HFFc6 (cell line): ENCODE measurements around the gene MREG. TPM values are rescaled to one million over a fixed set of nuclear protein-coding genes. Genes with fewer than 3 reads are reported as not detected.

Source experiments
- DNase-seq: peaks from one replicate; pipeline ENCODE4 v3.0.0-alpha.2; 2018
- H3K27ac Mint-ChIP-seq: 2 replicates; pipeline ENCODE4 v1.8.0; 2020; ENCODE audit warnings: mild to moderate bottlenecking, mixed read lengths
- H3K27me3 Mint-ChIP-seq: 2 replicates; pipeline ENCODE4 v1.8.0; 2021; ENCODE audit warnings: mild to moderate bottlenecking, moderate library complexity, mixed read lengths; ENCODE audit not compliant: insufficient read depth
- H3K36me3 Mint-ChIP-seq: 2 replicates; pipeline ENCODE4 v1.8.0; 2021; ENCODE audit warnings: low read depth, mixed read lengths
- H3K4me1 Mint-ChIP-seq: 2 replicates; pipeline ENCODE4 v1.8.0; 2020; ENCODE audit warnings: low read depth, mixed read lengths
- H3K4me3 Mint-ChIP-seq: 2 replicates; pipeline ENCODE4 v1.8.0; 2020; ENCODE audit warnings: mild to moderate bottlenecking, moderate library complexity, mixed read lengths
- H3K9me3 Mint-ChIP-seq: 2 replicates; pipeline ENCODE4 v1.8.0; 2020; ENCODE audit warnings: mild to moderate bottlenecking, mixed read lengths
- CTCF ChIP-seq: fragments of 200-600 bp; sonication (generic); IDR thresholded peaks from 2 replicates; pipeline ENCODE4 v1.5.0; 2021; ENCODE audit warnings: antibody characterized with exemption, mild to moderate bottlenecking
- total RNA-seq, 6 experiments: library from RNA; stranded (reverse); fragmentation: NEBNext Ultra II Directional; extraction: Animal tissue kit (Norgen Biotek cat#: 25700); gene quantifications; 2 replicates in 1 of 6; 3 replicates in 5 of 6; pipeline ENCODE4 v1.2.3, GENCODE V29; 2021

The MREG gene
- total RNA-seq, 6 experiments from 2014 or later: 2.0 to 3.5 (median 3.2) TPM

- TF ChIP-seq CTCF: no peak
- Mint-ChIP-seq H3K4me3 (no peak overlapping the region), H3K36me3 (no peaks in the 10 kb centered on the region), H3K27me3 (peaks cover 2% of the 10 kb centered on the region), H3K27ac (0 out of 2 replicates have a peak overlapping the region, but pooled peaks have one; percentile 13), H3K4me1 (peaks cover 7% of the 10 kb centered on the region), H3K9me3 (no peaks in the 10 kb centered on the region)
- DNase-seq: no peak
Observed at GRCh38 chr2:216006164-216006663, 7.1 kb downstream of the MREG start.

- no peaks in the 10 kb centered on the region for H3K36me3 Mint-ChIP-seq
- H3K27ac Mint-ChIP-seq: no peak overlapping the region
- H3K4me1 Mint-ChIP-seq: peaks cover 7% of the 10 kb centered on the region
- no peak overlapping the region for H3K4me3 Mint-ChIP-seq
- H3K27me3 Mint-ChIP-seq: peaks cover 2% of the 10 kb centered on the region
- TF ChIP-seq CTCF: no peak
- DNase-seq: no peak
- no peaks in the 10 kb centered on the region for H3K9me3 Mint-ChIP-seq
Observed at GRCh38 chr2:216004697-216005283, 8.6 kb downstream of the MREG start.

- H3K9me3 Mint-ChIP-seq: no peaks in the 10 kb centered on the region
- peaks cover 7% of the 10 kb centered on the region for H3K4me1 Mint-ChIP-seq
- H3K4me3 Mint-ChIP-seq: no peak overlapping the region
- TF ChIP-seq CTCF: no peak
- no peaks in the 10 kb centered on the region for H3K36me3 Mint-ChIP-seq
- no peak for DNase-seq
- H3K27ac Mint-ChIP-seq: no peak overlapping the region
- peaks cover 2% of the 10 kb centered on the region for H3K27me3 Mint-ChIP-seq
Observed at GRCh38 chr2:216003876-216004696, 9.3 kb downstream of the MREG start.

- Mint-ChIP-seq H3K27ac (no peak overlapping the region), H3K36me3 (no peaks in the 10 kb centered on the region), H3K27me3 (peaks cover 2% of the 10 kb centered on the region), H3K4me3 (no peak overlapping the region), H3K9me3 (no peaks in the 10 kb centered on the region), H3K4me1 (peaks cover 7% of the 10 kb centered on the region)
- no peak for DNase-seq
- TF ChIP-seq CTCF: no peak
Observed at GRCh38 chr2:216002693-216003092, 10.7 kb downstream of the MREG start.

- H3K4me3 Mint-ChIP-seq: no peak overlapping the region
- H3K4me1 Mint-ChIP-seq: peaks cover 7% of the 10 kb centered on the region
- no peaks in the 10 kb centered on the region for H3K36me3 Mint-ChIP-seq
- no peaks in the 10 kb centered on the region for H3K9me3 Mint-ChIP-seq
- peaks cover 2% of the 10 kb centered on the region for H3K27me3 Mint-ChIP-seq
- H3K27ac Mint-ChIP-seq: no peak overlapping the region
- no peak for DNase-seq
- TF ChIP-seq CTCF: no peak
Observed at GRCh38 chr2:216002101-216002678, 11.2 kb downstream of the MREG start.
